CD4-positive, alpha-beta T cell (primary cell): ENCODE measurements around the gene PLCL2. TPM values are rescaled to one million over a fixed set of nuclear protein-coding genes. Genes with fewer than 3 reads are reported as not detected.

ENCODE experiments used
- ATAC-seq: fragments of 200-7000 bp; cut with Tn5 transposase; one replicate; pipeline ENCODE4 v1.10.0; 2022; ENCODE audit warnings: mild to moderate bottlenecking; ENCODE audit not compliant: poor library complexity
- CTCF ChIA-PET: fragments of 350-600 bp; sonication (Branson Sonifier 250); formaldehyde crosslinking; loops from one replicate; lab custom pipeline; 2021; ENCODE audit warnings: antibody characterized with exemption, inconsistent platforms; lab: Charles Lee
- POLR2A ChIA-PET: fragments of 350-600 bp; sonication (Branson Sonifier 250); formaldehyde crosslinking; loops from one replicate; lab custom pipeline; 2021; ENCODE audit warnings: antibody characterized with exemption, inconsistent platforms; lab: Charles Lee
- DNase-seq, 14 experiments: peaks; one replicate each; pipeline ENCODE4 v3.0.0-alpha.2; 2013 to 2020; ENCODE audit warnings: mixed read lengths in 2 of 14
- H3K27ac ChIP-seq, 2 donors: one replicate each; pipeline versions ENCODE4 v1.5.1 to v1.7.0; 2013; ENCODE audit warnings: low read length in 2 of 2, low read depth in 1 of 2, mild to moderate bottlenecking in 1 of 2
- H3K27me3 ChIP-seq, 2 experiments: 1 replicate in 1 of 2; 2 replicates in 1 of 2; pipeline versions ENCODE4 v1.6.1 to v1.7.0; 2013; ENCODE audit warnings: low read length in 2 of 2, control low read depth in 1 of 2, mild to moderate bottlenecking in 1 of 2, moderate library complexity in 1 of 2; ENCODE audit not compliant: insufficient read depth in 2 of 2, control insufficient read depth in 1 of 2
- H3K36me3 ChIP-seq: one replicate; pipeline ENCODE4 v1.6.1; 2013; ENCODE audit warnings: low read length, control low read depth; ENCODE audit not compliant: insufficient read depth
- H3K4me1 ChIP-seq: one replicate; pipeline ENCODE4 v1.6.1; 2013; ENCODE audit warnings: low read length, control low read depth; ENCODE audit not compliant: insufficient read depth
- H3K4me3 ChIP-seq: one replicate; pipeline ENCODE4 v1.5.1; 2013; ENCODE audit warnings: mild to moderate bottlenecking, low read length, moderate library complexity
- H3K9me3 ChIP-seq, 2 experiments: 1 replicate in 1 of 2; 2 replicates in 1 of 2; pipeline versions ENCODE4 v1.6.1 to v1.7.0; 2013; ENCODE audit warnings: low read length in 2 of 2, mild to moderate bottlenecking in 2 of 2, control low read depth in 1 of 2, moderate library complexity in 1 of 2; ENCODE audit not compliant: control insufficient read depth in 1 of 2, insufficient read depth in 1 of 2
- H3K27ac Mint-ChIP-seq: one replicate; pipeline ENCODE4 v1.8.0; 2020; ENCODE audit warnings: mixed read lengths
- H3K27me3 Mint-ChIP-seq: one replicate; pipeline ENCODE4 v1.8.0; 2021; ENCODE audit warnings: mixed read lengths
- H3K36me3 Mint-ChIP-seq: one replicate; pipeline ENCODE4 v1.8.0; 2021; ENCODE audit warnings: low read depth, mixed read lengths
- H3K4me1 Mint-ChIP-seq: one replicate; pipeline ENCODE4 v1.8.0; 2021; ENCODE audit warnings: low read depth, mixed read lengths
- H3K4me3 Mint-ChIP-seq: one replicate; pipeline ENCODE4 v1.8.0; 2020; ENCODE audit warnings: mild to moderate bottlenecking, mixed read lengths
- H3K9me3 Mint-ChIP-seq: one replicate; pipeline ENCODE4 v1.8.0; 2020; ENCODE audit warnings: mixed read lengths
- intact Hi-C, 2 experiments: fragments of 100-400 bp; cut with DNase I in 1 of 2; cut with micrococcal nuclease in 1 of 2; formaldehyde crosslinking; loops; one replicate each; pipeline versions ENCODE4 v1.15.1 to v1.9.0; 2023 to 2025; cut with DNase I, micrococcal nuclease
- total RNA-seq, 174 experiments: library from RNA in 2 of 174; stranded (reverse) in 2 of 174; gene quantifications; one replicate each; pipeline ENCODE4 v1.2.3 and lab custom pipeline; 2021 to 2026
- TF ChIP-seq, protein P1 (sequence below): fragments of 200-600 bp; IDR thresholded peaks from one replicate; pipeline ENCODE4 v1.8.0; 2022; ENCODE audit warnings: antibody characterized with exemption, mild to moderate bottlenecking

PLCL2 gene
- total RNA-seq, 2 experiments from 2014 or later = 35.1 to 36.3 TPM

GRCh38 chr3:17087509-17087908, 202.8 kb downstream of the PLCL2 start:
- peaks cover 18% of the 10 kb centered on the region for H3K4me1 ChIP-seq
- ChIA-PET CTCF (no interaction called here), POLR2A (no interaction called here)
- H3K4me3 ChIP-seq = no peak overlapping the region
- Mint-ChIP-seq H3K4me1 (peaks cover 52% of the 10 kb centered on the region), H3K9me3 (peaks cover 3% of the 10 kb centered on the region), H3K27me3 (no peaks in the 10 kb centered on the region), H3K36me3 (peaks cover 91% of the 10 kb centered on the region), H3K4me3 (no peak overlapping the region), H3K27ac (peak overlapping the region; percentile 71)
- peaks cover 0 to 5% of the 10 kb centered on the region in 2 experiments for H3K9me3 ChIP-seq
- H3K27me3 ChIP-seq = no peaks in the 10 kb centered on the region
- DNase-seq (peak in 2 of 14 experiments; percentile 12 to 75), ATAC-seq (no peak)
- TF ChIP-seq, protein P1, sequence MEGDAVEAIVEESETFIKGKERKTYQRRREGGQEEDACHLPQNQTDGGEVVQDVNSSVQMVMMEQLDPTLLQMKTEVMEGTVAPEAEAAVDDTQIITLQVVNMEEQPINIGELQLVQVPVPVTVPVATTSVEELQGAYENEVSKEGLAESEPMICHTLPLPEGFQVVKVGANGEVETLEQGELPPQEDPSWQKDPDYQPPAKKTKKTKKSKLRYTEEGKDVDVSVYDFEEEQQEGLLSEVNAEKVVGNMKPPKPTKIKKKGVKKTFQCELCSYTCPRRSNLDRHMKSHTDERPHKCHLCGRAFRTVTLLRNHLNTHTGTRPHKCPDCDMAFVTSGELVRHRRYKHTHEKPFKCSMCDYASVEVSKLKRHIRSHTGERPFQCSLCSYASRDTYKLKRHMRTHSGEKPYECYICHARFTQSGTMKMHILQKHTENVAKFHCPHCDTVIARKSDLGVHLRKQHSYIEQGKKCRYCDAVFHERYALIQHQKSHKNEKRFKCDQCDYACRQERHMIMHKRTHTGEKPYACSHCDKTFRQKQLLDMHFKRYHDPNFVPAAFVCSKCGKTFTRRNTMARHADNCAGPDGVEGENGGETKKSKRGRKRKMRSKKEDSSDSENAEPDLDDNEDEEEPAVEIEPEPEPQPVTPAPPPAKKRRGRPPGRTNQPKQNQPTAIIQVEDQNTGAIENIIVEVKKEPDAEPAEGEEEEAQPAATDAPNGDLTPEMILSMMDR = no peak
- no peak overlapping the region for H3K27ac ChIP-seq
- H3K36me3 ChIP-seq = peaks cover 38% of the 10 kb centered on the region
- intact Hi-C loops = no loop called here

DNA sequence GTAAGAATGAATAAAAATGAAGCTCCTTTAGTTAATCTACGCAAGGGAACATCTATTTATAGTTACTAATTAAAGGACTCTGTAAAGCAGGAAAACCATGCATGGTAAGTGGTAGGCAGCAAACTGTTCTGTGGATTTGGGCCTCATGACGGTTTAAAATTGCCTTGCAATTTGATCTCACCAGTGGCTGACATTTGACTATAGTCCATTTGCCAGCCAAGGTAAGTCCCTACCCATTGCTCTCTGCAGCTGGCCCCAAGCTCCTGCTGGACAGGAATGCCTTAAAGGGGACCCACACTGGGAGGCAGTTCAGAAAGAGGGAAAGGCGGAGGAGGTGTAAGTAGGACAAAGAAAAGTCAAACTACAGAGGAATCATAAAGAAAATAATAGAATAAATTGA, 203.3 kb downstream of the PLCL2 start:
- Histone ChIP-seq H3K4me1 (peaks cover 18% of the 10 kb centered on the region), H3K36me3 (peaks cover 38% of the 10 kb centered on the region), H3K27ac (no peak overlapping the region), H3K9me3 (peaks cover 0 to 5% of the 10 kb centered on the region in 2 experiments), H3K27me3 (no peaks in the 10 kb centered on the region), H3K4me3 (no peak overlapping the region)
- Mint-ChIP-seq H3K36me3 (peaks cover 91% of the 10 kb centered on the region), H3K4me1 (peaks cover 50% of the 10 kb centered on the region), H3K9me3 (peaks cover 1% of the 10 kb centered on the region), H3K27me3 (no peaks in the 10 kb centered on the region), H3K27ac (peak overlapping the region; percentile 60), H3K4me3 (no peak overlapping the region)
- POLR2A ChIA-PET = no interaction called here
- TF ChIP-seq, protein P1 = no peak
- DNase-seq (no peak), ATAC-seq (no peak)
- intact Hi-C loops = no loop called here
- CTCF ChIA-PET = no interaction called here

GRCh38 chr3:17088602-17089313, 204.0 kb downstream of the PLCL2 start:
- POLR2A ChIA-PET = no interaction called here
- Mint-ChIP-seq H3K4me1 (peaks cover 43% of the 10 kb centered on the region), H3K4me3 (no peak overlapping the region), H3K9me3 (no peaks in the 10 kb centered on the region), H3K27me3 (no peaks in the 10 kb centered on the region), H3K36me3 (peaks cover 88% of the 10 kb centered on the region), H3K27ac (peak overlapping the region; percentile 60)
- Histone ChIP-seq H3K36me3 (peaks cover 31% of the 10 kb centered on the region), H3K27me3 (no peaks in the 10 kb centered on the region), H3K4me1 (peaks cover 18% of the 10 kb centered on the region), H3K9me3 (peaks cover 0 to 5% of the 10 kb centered on the region in 2 experiments), H3K27ac (no peak overlapping the region), H3K4me3 (no peak overlapping the region)
- CTCF ChIA-PET = no interaction called here
- ATAC-seq = peak; percentile 54
- intact Hi-C loops = no loop called here
- TF ChIP-seq, protein P1 = no peak
- peak in 7 of 14 experiments; percentile 2 to 84 (median 25) for DNase-seq
